ENCODE results near the gene LRRC75B.
"Not testable (repeated sequence)": the region's sequence is repeated elsewhere in the genome, so short reads cannot be mapped to it uniquely, and the experiment has no call there.

Gene LRRC75B

DNA sequence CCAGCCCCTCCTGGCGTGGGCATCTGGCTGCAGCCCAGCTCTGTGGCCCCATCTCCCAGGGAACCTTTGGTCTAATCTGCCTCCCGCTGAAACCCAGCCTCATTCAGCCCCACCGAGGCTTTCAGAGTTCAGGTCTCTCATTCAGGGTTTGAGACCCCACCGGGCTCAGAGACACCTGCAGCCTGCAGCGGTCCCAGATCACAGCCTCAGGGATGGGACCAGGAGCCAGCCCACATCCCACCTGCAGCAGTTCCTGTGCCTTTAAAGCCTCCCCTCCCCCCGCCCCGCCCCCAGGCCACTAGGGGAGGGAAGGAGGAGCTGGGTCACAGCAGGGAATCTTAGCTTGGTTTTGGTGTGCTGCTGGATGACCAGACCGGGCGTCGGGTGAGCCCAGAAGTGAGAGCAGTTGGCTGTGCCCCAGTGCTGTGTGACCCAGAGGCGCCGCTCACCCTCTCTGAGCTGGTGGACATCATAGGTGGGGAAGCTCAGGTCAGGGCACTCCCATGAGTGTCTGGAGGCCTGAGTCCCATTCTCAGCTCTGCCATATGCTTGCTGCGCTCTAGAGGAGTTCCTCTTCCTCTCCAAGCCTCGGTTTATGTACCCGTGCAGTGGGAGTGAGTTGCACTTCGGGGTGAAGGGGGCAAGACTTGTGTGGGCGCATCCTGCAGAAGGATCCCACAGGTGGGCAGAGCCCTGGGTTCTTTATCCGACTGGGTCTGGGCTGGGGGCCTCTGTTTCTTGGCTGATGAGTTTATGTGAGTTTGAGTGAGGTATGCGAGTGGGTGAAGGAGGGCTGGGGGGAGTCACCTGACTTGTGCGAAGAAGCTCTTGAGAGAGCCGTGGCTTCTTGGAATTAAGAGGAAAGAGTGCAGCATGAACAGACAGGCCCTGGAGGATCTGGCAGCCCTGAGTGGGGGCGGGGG, 10.2 kb upstream of the LRRC75B start, which contains the start of gene GGT1:
TSS of gene GGT1 (plus strand) at position 347 of the 923 bp plus-strand sequence. CDS start 7,889 bp downstream, outside the sequence.
- not testable (repeated sequence) for DNase-seq (ENCODE audit: low read depth in 2 of 2)

DNA sequence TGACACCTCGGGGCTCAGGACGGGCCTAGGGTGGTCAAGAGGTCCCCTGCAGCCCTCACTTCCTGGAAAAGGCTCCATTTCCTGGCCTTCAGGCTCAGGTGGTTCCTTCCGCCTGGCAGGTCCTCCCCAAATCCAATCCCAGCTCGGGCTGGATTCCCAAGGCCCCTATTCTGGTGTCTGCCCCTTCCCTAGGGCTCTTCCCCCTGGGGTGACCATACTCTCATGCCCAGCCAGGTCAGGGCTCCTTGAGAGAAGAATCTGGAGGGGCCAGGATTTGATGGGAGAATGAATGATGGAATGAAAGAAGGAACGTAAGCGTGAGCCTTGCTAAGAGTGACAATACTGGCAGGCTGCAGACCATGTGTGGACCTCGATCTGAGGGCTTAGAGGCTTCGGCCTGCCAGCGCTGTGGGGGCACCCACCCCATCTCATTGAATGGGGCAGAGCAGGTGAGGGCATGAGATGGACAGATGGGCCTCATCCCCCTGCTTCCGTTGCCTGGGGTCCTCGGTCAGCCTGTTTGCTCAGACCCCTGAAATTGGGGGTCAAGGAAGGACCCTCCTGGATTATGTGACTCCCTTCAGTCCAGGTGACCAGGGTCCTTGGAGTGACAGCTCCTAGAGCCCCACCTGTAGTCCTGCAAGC, 9.4 kb upstream of the LRRC75B start:
- DNase-seq (ENCODE audit: low read depth in 2 of 2) = not testable (repeated sequence)

DNA sequence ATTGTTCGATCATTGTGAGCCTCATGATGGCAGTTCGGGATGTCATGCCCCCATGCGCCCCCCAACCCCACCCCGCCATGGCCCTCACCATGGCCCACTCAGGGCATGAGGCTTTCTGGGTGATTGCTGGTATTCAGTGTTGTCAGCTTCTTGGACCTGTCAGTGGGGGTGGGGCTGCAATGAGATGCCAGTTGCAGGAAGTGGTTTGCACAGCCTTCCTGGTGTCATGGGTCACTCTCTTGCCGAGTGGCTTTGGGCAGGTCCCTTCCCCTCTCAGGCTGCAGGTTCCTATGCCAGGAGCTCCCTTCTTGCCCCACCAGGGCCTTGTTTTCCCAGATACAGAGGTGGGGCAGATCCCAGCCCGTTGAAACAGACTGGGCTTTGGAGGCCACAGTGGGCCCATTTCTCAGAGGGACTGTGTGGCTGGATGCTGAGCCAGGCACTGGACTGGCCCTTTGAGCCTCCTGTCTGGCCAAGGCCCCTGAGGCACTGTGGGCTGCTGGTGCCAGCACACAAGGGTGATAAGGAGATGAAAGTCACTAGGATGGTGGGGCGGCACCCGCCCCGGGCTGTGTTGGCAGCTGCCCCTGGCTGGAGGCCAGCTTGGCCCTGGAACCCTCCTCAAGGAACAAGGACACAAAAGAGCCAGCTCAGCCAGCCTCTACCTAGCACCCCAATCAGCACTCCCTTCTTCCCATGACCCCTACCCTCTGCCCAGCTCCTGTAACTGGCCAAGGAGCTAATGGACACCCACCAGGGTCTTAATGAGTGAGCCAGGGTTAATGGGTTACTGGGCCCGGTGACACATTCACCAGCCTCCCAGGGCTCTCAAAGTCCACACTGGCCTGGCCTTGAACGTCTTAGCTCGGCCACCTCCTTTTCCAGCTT, 8.6 kb upstream of the LRRC75B start:
- DNase-seq (ENCODE audit: low read depth in 2 of 2) = no peak

DNA sequence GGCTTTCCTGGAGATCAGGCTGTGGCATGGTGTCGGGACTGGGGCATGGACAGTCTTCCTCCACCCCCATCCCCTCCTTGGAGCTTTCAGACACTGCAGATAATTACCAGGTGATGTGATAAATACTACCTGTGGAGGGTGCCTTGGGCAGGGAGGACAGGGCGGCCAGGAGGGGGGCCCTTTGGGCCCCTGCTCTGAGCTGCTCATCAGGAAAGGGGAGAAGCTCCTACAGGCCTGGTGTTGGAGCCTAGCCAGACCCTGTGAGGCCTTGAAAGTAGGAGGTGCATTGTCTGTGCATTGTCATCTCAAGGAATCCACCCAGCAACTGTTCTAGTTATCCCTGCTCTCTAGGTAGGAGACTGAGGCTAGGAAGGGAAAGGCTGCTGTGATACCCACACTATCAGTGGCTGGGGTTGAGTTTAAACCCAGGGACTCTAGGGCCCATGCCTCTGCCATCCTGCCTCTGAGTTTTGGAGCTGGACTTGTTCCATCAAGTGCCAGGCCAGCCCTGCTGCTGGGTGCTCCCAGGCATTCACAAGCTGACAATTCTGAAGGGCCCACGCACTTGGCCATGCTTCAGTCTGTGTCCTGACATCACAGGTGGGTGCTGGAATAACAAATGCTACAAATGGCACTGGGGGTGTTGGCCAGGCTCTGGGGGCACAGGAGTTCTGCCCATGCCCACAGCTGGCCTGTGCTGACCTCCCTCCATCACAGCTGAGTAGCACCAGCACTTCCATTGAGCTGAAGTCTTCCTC, 7.3 kb upstream of the LRRC75B start:
- not testable (repeated sequence) for DNase-seq (ENCODE audit: low read depth in 2 of 2)

DNA sequence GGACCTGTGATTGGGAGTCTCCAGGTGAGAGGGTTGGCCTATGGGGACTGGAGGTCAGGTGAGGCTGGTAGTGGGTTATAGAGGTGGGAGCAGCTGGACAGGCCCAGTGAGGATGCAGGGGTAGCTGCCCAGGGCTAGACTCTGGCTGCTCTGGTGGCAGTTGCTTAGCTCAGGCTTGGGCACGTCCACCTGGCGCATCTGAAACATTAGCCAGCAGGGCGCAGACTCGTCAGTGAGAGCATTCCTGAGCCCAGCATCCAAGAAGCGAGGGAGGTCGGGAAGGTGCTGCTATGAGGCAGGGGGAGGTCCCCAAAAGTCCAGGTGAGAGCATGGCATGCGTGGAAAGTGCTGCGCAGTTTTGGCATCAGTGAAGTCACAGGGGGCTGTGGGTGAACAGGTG, 6.6 kb upstream of the LRRC75B start:
- DNase-seq (ENCODE audit: low read depth in 2 of 2) = no peak

DNA sequence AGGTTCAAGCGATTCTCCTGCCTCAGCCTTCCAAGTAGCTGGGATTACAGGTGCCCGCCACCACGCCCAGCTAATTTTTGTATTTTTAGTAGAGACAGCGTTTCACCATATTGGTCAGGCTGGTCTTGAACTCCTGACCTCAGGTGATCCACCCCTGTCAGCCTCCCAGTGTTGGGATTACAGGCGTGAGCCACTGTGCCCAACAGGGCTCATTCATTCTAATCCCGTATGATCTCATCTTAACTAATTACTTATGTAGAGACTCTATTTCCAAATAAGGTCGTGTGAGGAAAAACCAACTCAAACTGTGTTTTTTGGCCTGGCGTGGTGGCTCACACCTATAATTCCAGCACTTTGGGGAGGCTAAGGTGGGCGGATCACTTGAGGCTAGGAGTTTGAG, 4.2 kb upstream of the LRRC75B start:
- DNase-seq (ENCODE audit: low read depth in 2 of 2) = not testable (repeated sequence)

DNA sequence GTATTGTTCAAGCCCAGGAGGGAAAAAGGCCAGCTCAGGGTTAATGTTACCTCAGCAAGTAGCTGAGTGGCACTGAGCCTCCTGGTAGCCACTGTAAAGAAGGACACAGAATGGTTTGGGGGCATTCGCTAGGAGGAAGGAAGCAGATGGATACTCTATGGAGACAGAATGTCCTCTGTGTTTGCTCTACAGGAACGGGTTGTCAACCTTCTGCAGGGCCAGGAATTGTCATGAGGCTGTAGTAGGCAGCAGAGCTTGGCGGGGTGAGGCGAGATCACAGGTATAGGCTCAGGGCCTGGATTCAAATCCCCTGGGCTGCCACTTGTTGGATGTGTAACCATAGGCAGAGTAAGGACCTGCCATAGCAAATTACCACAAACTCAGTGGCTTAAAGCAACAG, 3.0 kb upstream of the LRRC75B start:
- no peak for DNase-seq (ENCODE audit: low read depth in 2 of 2)

DNA sequence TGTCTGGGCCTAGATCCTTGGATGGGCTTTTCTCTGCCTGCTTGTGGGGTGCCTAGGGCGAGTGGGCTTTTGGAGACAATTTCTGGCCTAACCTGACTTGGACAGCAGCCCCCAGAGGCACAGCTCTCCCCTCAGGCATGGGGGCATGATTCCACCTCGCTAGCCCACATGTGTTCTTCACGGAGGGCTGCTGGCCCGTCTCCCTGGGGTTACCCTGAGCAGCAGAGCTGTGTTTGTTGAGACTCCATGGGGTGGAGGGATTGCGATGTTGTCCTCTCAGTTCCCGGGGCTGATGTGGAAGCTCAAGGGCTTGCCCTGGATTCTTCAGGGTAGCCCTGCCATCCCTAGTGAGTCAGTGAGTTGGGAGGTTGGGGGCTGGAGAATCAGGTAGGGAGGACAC, 2.4 kb upstream of the LRRC75B start:
- no peak for DNase-seq (ENCODE audit: low read depth in 2 of 2)

DNA sequence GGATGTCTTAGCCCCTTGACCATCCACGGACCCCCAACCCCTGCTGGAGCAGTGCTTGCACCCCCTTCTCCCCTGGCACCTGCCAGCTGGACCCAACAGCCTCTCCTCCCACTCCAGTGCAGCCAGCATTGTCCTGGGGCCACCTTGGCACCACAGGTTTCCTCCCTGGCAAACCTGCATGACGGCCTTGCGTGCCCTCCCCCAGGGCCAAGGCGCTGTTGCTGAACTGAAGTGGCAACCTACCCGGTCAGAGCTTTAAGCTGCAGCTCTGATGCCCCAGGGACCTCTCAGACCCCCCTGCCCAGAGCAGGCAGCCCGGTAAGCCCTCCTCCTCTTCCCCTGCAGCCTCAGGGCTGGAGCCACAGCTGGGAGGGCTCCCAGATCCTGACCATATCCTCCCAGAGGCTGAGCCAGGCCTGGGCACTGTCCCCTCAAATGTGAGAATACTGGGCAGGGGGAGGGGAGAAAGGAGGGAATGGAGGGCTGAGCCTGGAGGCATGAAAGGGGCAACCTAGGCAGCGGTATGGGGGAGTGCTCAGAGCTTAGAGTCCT, 1.8 kb upstream of the LRRC75B start:
- no peak for DNase-seq (ENCODE audit: low read depth in 2 of 2)

DNA sequence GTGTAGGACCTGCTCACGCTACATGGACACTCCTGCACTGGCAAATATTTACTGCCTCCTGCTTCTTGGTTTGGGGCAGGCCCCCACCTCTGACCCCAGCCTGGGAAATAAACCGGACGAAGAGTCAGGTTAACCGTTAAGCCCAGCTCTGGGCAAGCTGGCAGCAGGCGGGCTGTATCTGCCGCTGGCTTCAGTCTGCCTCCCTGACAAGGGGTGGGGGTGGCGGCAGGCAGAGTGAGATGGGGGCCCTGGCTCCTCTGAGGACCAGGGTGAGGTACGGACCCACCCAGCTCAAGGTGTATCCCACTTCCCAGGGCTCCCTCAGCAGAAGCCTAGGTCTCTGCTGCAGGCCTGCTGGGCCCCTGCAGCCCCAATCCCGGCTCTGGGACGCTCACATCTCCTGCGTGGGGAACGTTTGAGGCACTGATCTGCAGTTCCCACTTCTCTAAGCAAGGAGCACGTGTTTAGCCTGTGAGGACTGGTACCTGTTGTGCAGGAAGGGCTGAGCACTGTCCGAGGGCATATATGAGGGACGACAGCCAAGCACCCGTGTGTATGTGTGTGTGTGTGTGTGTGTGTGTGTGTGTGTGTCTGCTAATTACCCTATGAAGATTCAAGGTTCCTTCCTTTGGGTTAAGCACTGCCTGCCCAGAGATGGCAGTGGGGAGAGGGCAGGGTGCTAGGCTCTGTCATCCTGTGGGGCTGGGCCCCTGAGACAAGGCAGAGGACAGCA, 1.1 kb upstream of the LRRC75B start:
- DNase-seq (ENCODE audit: low read depth in 2 of 2) = no peak

DNA sequence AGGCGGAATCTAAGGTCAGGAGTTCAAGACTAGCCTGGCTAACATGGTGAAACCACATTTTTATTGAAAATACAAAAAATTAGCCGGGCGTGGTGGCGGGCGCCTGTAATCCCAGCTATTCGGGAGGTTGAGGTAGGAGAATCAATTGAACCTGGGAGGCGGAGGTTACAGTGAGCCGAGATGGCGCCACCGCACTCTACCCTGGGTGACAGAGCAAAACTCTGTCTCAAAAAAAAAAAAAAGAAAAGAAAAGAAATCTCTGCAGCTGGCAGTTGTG, 624 bp upstream of the LRRC75B start:
- DNase-seq (ENCODE audit: low read depth in 2 of 2) = not testable (repeated sequence)

DNA sequence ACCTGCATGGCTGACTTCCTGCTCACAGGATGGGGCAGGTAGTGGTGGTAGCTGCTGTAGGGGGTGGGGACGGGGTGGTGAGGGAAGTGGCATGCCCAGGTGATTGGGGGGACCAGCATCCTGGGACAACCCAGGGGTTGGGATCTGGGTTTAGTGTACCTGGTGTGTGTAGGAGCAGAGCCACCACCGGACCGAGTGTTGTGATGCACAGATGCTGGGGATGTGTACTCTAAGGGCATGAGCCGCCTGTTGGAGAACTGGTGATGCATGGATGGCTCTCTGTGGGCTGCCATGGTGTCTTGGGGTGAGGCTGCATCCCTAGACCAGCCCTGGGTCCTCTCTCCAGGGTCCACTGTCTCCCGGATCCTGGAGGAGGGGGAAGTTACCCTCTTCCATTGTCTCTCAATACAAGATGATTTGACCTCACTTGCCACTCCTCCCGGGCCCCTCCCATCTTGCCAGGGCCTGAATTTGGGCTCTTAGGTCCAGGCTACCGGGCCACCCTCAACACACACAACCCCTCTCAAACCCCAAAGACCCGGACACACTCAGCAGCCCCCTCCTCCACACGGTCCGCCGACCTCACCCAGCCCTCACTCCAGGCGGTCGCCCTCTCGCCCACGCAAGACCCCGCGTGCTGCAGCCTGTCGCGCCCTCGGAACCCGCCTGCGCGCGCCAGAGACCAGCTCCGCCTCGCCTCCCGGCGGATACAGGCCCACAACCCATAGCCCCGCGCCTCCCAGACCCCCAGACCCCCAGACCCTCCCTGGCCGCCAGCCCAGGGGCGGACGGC, 619 bp downstream of the LRRC75B start:
- DNase-seq (ENCODE audit: low read depth in 2 of 2) = no peak

DNA sequence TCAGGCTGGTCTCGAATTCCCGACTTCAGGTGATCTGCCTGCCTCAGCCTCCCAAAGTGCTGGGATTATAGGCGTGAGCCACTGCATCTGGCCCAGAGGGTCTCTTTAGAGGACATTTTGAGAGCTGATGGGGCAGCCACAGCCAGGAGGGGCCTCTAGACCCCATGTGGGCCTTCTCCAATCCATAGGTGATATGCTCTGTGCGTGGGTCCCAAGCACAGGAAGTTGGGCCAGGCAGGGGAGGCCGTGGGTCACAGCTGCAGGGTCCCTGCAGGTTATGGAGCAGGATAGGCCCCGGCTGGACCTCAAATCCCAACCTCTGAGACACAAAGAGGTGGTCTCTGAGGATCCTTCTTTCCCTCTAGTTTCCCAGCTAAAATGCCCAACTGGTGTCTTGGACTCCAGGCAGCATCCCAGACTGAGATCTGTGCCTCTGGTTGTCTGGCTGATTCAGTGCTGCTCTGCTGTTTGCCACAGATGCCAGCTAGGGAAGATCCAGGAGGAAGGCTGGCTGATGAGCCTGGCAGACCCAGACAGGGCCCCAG, 1.5 kb downstream of the LRRC75B start:
- no peak for DNase-seq (ENCODE audit: low read depth in 2 of 2)

DNA sequence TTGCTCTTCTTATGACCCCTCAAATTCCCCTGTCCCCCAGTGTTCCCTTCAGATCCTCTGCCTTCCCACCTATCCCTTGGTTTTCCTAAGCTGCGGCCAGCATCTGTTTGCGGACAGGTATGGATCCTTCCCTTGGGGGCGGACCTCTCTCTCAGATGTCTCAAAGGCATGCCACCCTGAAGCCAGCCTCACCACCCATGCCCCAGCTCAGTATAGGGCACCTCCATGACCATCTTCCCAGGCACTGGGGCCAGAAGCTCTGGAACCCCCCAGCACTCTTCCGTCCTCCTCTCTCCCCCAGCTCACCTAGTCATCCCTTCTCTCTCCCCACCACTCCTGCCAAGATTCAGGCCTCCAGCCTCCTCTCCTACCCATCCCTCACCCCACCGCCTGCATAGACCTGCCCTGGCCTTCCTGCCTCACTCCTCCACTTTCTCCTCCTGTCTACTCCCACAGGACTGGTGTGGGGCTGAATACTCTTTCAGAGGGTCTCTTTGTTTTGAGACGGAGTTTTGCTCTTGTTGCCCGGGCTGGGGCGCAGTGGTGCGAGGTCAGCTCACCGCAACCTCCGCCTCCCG, 2.2 kb downstream of the LRRC75B start:
- no peak for DNase-seq (ENCODE audit: low read depth in 2 of 2)

DNA sequence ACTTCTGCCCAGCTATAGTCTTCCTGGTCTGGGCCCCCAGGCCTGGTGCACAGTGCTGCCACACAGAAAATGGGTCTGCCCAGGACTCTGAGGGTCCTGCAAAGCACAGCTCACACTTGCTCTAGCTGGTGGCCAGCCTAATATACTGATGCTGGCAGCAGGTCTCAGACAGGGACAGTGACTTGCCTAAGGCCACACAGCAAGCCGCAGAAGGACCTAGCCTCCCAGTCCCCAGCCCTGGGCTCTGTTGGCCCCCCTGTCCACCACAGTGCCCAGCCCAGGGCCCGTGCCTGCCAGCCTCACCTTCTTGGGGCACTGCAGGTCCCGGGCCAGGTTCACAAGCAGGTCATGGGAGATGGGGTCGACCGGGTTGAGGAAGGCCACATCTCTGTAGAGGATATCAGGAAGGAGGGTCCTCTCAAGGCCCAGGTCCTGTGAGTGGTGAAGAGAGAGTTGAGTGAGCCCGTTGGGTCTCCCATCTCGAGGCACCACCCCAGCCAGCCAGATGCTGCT, 3.3 kb downstream of the LRRC75B start:
- no peak for DNase-seq (ENCODE audit: low read depth in 2 of 2)

DNA sequence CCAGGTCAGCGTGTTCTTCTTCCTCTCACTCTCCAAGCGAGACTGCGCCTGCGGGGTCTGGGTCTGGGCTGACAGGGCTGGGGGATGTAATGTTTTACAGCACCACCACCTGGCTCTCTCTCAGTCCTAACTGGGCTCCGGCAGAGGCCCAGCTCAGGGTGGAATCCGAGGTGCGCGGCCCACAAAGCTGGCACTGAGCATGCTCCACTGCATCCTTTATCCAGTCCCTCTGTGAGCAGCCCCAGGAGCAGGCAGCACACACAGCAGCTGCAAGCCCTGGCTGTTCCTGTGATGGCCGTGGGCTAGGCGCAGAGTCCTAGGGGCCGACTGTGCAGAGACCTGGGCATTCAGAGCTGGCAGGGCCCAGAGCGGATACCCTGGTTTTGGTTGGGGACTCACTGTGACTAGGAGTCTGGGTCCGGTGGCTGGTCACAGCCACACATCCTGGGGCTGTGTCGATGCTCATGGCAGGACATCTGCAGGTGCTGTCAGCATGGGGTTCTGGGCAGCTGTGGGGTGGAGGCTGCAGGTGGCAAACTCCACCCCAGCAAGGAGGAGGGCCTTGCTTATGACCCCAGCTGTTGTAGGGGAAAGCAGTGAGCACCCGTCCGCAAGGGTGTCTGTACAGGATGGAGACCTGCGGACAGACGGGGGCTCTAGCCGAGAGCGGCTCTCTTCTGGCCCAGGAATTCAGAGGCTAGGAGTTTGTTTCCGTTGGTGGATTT, 4.0 kb downstream of the LRRC75B start:
- no peak for DNase-seq (ENCODE audit: low read depth in 2 of 2)

DNA sequence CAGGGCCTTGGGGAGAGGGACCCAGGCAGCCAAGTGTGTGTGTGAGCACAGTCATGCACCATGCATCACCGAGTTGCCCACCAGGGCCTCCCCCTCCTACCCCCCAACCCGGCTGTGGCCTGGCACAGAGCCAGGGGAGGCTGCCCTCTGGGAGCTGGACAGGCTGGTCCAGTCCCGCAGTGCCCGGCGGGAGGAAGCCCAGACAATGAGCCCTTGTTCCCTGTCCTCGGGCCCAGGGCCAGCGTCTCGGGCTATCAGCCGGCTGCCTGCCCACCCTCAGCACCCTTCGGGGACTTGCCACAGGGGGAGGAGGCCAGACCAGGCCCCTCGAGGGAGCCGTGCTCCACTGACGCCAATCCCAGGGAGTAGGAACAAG, 4.5 kb downstream of the LRRC75B start:
- DNase-seq (ENCODE audit: low read depth in 2 of 2) = no peak

DNA sequence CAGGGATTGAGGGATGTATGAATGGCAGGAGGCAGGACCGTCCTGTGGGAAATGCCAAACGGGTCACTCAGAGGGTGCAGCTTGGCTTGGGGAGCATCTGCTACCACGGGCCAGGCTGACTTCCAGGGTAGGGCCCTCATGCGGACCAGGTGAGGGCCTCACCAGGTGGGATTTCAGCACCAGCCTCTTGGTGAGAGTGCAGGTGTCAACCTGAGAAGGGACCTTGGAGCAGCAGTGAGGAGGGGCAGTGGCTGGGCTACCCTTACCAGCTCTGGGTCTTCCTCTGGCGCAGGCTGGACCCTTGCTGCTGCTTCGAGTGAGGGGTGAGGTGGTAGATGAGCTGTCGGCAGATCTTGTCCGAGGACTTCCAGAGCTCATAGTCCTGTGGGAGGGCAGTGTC, 4.9 kb downstream of the LRRC75B start:
- no peak for DNase-seq (ENCODE audit: low read depth in 2 of 2)
